ENCODE data around the gene ELFN1.

Gene ELFN1

DNA sequence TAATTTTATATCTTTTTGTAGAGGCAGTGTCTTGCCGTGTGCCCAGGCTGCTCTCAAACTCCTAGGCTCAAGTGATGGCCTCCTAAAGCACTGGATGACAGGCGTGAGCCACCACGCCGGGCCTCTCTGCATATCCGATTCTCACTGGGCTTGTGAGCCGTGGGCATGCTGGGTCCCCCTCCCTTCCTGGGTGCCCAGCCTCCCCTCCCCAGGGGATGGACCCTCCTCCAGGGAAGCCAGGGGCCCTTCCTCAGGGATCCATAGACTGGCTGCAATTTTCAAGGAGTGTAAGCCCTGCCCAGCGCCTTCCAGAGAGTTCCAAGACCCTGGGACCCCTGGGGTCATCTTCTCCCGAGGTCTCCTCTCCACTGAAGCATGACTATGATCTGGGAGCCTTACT is 23.7 kb upstream of the ELFN1 start:
- ATAC-seq (ENCODE audit: insufficient read depth, low read depth) (no peak), DNase-seq (no peak)
- TF ChIP-seq, protein P1, sequence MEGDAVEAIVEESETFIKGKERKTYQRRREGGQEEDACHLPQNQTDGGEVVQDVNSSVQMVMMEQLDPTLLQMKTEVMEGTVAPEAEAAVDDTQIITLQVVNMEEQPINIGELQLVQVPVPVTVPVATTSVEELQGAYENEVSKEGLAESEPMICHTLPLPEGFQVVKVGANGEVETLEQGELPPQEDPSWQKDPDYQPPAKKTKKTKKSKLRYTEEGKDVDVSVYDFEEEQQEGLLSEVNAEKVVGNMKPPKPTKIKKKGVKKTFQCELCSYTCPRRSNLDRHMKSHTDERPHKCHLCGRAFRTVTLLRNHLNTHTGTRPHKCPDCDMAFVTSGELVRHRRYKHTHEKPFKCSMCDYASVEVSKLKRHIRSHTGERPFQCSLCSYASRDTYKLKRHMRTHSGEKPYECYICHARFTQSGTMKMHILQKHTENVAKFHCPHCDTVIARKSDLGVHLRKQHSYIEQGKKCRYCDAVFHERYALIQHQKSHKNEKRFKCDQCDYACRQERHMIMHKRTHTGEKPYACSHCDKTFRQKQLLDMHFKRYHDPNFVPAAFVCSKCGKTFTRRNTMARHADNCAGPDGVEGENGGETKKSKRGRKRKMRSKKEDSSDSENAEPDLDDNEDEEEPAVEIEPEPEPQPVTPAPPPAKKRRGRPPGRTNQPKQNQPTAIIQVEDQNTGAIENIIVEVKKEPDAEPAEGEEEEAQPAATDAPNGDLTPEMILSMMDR (IDR thresholded peaks at IDR 0.05; ENCODE audit: borderline replicate concordance, extremely low read depth, low read length, poor library complexity, severe bottlenecking): no peak
- no peak for TF ChIP-seq EZH2 (IDR thresholded peaks at IDR 0.05; ENCODE audit: borderline replicate concordance, low read depth, low read length, severe bottlenecking)
- Histone ChIP-seq H3K9ac (ENCODE audit: low read depth, low read length) (no peak overlapping the region), H3K27ac (ENCODE audit: low read length) (no peak overlapping the region), H3K9me3 (ENCODE audit: insufficient read depth, low read length, severe bottlenecking) (no peaks in the 10 kb centered on the region), H3K4me2 (ENCODE audit: insufficient read depth, low read length) (no peak overlapping the region), H3K4me3 (ENCODE audit: low read depth in 1 of 2, low read length in 2 of 2) (no peak overlapping the region), H3K79me2 (ENCODE audit: insufficient read depth, low read length) (no peaks in the 10 kb centered on the region), H4K20me1 (ENCODE audit: insufficient read depth, low read length) (no peaks in the 10 kb centered on the region), H3K4me1 (ENCODE audit: insufficient read depth, low read length) (no peaks in the 10 kb centered on the region), H3K36me3 (ENCODE audit: insufficient read depth, low read length) (no peaks in the 10 kb centered on the region), H2AFZ (ENCODE audit: low read depth, low read length) (no peak overlapping the region), H3K27me3 (ENCODE audit: insufficient read depth, low read length, poor library complexity) (no peaks in the 10 kb centered on the region)

DNA sequence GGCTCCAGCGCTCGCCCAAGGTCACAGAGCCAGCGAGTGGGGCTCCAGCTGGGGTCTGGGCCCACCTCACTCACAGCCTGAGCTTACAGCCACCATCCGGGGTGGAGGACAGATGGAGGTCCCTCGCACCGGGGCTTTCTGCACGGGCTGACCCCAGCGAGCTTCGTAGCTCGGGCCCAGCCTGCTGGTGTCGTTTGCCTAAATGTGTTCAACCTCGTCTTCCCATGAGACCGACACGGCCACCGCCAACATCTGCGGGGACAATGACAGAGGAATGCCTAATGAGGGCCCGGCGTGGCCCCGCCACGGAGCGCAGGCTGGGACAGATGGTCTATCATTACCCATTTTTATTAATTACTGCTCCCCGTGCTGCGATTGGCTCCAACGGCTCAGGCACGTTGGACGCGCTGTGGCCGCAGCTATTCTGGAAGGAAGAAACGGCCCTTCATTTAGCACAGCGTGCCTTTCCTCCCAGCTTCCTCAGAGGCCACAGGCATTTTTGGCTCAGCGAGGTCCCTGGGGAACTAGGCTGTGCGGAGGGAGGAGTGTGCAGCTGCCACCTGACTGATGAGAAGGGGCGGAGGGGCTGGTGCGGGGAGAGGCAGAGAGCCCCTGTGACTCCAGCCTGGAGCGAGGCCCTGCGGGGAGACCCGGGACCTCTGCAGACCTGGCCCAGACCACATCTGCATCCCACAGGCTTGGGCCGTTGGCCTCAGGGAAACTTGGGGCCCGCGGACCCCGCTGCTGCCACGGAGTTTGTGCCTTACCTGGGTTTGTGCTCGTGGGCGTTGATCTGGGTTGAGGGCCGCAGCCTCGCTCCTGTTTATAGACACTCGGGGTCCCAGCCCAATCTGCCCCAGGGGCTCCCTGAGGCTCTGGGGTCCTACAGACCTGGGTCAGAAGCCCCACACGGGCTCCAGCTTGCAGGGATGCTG is 22.9 kb upstream of the ELFN1 start:
- H3K4me3 ChIP-seq (ENCODE audit: low read depth in 1 of 2, low read length in 2 of 2): no peak overlapping the region
- no peak overlapping the region for H3K9ac ChIP-seq (ENCODE audit: low read depth, low read length)
- ATAC-seq (ENCODE audit: insufficient read depth, low read depth) (no peak), DNase-seq (no peak)
- no peaks in the 10 kb centered on the region for H4K20me1 ChIP-seq (ENCODE audit: insufficient read depth, low read length)
- no peak for TF ChIP-seq EZH2 (IDR thresholded peaks at IDR 0.05; ENCODE audit: borderline replicate concordance, low read depth, low read length, severe bottlenecking)
- TF ChIP-seq, protein P1 (IDR thresholded peaks at IDR 0.05; ENCODE audit: borderline replicate concordance, extremely low read depth, low read length, poor library complexity, severe bottlenecking): no peak
- no peaks in the 10 kb centered on the region for H3K27me3 ChIP-seq (ENCODE audit: insufficient read depth, low read length, poor library complexity)
- H3K36me3 ChIP-seq (ENCODE audit: insufficient read depth, low read length): no peaks in the 10 kb centered on the region
- no peak overlapping the region for H3K27ac ChIP-seq (ENCODE audit: low read length)
- H3K4me2 ChIP-seq (ENCODE audit: insufficient read depth, low read length): no peak overlapping the region
- no peaks in the 10 kb centered on the region for H3K79me2 ChIP-seq (ENCODE audit: insufficient read depth, low read length)
- H3K4me1 ChIP-seq (ENCODE audit: insufficient read depth, low read length): no peaks in the 10 kb centered on the region
- no peak overlapping the region for H2AFZ ChIP-seq (ENCODE audit: low read depth, low read length)
- no peaks in the 10 kb centered on the region for H3K9me3 ChIP-seq (ENCODE audit: insufficient read depth, low read length, severe bottlenecking)

DNA sequence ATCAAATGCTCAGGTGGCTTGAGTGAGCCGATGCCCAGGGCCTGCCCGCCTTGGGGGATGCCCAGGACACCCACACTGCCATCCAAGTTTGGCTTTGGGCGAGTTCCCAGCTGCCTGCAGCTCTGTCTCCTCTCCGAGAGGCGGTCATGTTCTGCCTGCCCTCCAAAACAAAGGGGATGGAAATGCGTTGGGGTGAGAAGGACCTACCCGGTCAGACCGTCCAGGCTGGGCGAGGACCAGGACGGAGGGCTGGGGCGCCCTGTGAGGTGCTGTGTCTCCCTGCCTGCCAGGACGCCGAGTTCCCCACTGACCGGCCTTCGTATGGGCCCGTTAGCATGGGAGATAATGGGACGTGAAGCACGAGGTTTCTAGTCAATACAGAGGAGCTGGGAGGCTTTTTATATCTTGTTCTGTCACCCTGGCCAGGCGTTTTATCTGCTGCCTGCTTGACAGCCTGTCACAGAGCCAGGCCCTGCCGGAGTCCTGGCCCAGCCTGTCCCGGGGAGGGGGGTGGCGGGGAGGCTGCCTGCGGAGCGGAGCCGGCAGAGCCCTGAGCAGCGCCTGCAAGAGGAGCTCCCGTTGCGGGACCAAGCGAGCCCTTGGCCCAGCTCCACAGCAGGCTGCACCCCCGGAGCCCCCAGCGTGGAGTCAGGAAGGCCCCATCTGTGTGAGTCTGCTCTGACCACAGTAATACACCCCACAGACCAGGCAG is 22.0 kb upstream of the ELFN1 start:
- Histone ChIP-seq H3K4me2 (ENCODE audit: insufficient read depth, low read length) (no peak overlapping the region), H3K4me1 (ENCODE audit: insufficient read depth, low read length) (no peaks in the 10 kb centered on the region), H3K4me3 (ENCODE audit: low read depth in 1 of 2, low read length in 2 of 2) (no peak overlapping the region), H3K36me3 (ENCODE audit: insufficient read depth, low read length) (no peaks in the 10 kb centered on the region), H3K27ac (ENCODE audit: low read length) (no peak overlapping the region), H3K9ac (ENCODE audit: low read depth, low read length) (no peak overlapping the region), H4K20me1 (ENCODE audit: insufficient read depth, low read length) (no peaks in the 10 kb centered on the region), H3K27me3 (ENCODE audit: insufficient read depth, low read length, poor library complexity) (no peaks in the 10 kb centered on the region), H3K9me3 (ENCODE audit: insufficient read depth, low read length, severe bottlenecking) (no peaks in the 10 kb centered on the region), H3K79me2 (ENCODE audit: insufficient read depth, low read length) (no peaks in the 10 kb centered on the region), H2AFZ (ENCODE audit: low read depth, low read length) (no peak overlapping the region)
- no peak for ATAC-seq (ENCODE audit: insufficient read depth, low read depth)
- TF ChIP-seq, protein P1 (IDR thresholded peaks at IDR 0.05; ENCODE audit: borderline replicate concordance, extremely low read depth, low read length, poor library complexity, severe bottlenecking): no peak
- TF ChIP-seq EZH2 (IDR thresholded peaks at IDR 0.05; ENCODE audit: borderline replicate concordance, low read depth, low read length, severe bottlenecking): no peak
- DNase-seq: no peak

Data from DND-41 (cell line).